ENCODE results near the gene RHOB. TPM values are rescaled to one million over a fixed set of nuclear protein-coding genes. Genes with fewer than 3 reads are reported as not detected.

Gene RHOB
- total and polyA plus RNA-seq, 4 experiments from 2014 or later: 0.68 to 8.9 (median 4.4) TPM

DNA sequence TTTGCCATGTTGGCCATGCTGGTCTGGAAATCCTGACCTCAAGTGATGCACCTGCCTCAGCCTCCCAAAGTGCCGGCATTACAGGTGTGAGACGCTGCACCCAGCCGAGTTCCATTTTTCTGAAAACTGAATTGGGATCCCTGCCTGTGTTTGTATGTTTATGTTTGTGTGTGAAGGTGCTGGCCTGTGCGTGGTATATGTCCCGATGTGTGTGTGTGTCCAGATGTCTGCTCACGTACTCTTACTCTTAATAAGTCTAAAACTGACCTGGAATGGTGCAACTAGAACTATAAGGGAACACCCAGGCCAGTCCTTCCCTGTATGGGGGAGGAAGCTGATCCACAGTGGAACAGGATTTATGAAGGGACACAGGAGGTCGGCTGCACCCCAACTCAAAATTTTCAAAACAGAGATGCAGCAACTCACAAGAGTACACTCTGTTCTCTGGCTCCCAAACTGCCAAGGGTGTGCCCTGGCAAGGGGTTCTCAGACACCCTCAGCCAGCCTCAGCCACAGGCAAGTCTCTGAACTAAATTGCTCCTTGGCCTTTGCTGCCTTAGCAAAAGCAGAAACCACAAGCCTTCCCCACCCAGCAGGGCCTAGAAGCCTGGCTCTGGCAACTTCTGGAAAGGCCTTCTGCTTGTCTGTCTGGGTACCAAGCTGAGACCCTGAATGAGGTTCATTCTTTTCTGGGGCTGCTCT, 36.5 kb downstream of the RHOB start:
- no peaks in the 10 kb centered on the region for H3K36me3 ChIP-seq (ENCODE audit: insufficient read depth, low read length)
- H3K4me3 Mint-ChIP-seq: no peak overlapping the region
- no peaks in the 10 kb centered on the region for H3K9me3 ChIP-seq (ENCODE audit: control insufficient read depth in 1 of 2, low read length in 2 of 2)
- H3K4me1 Mint-ChIP-seq: no peaks in the 10 kb centered on the region
- intact Hi-C loops (cut with micrococcal nuclease): no loop called here
- ChIA-PET CTCF (ENCODE audit: partially characterized antibody) (no interaction called here), POLR2A (ENCODE audit: partially characterized antibody) (no interaction called here)
- no peaks in the 10 kb centered on the region for H3K9me3 Mint-ChIP-seq
- H3K27ac Mint-ChIP-seq: no peak overlapping the region
- H3K27me3 Mint-ChIP-seq: peaks cover 1 to 2% of the 10 kb centered on the region in 2 donors
- no peak for DNase-seq
- no peak overlapping the region for H3K27ac ChIP-seq (ENCODE audit: low read depth, low read length)
- no peaks in the 10 kb centered on the region for H3K36me3 Mint-ChIP-seq
- no peak overlapping the region for H3K4me3 ChIP-seq (ENCODE audit: low read length in 2 of 2)
- H3K4me1 ChIP-seq (ENCODE audit: insufficient read depth, low read length): no peaks in the 10 kb centered on the region
- H3K27me3 ChIP-seq (ENCODE audit: insufficient read depth, low read length): no peaks in the 10 kb centered on the region

DNA sequence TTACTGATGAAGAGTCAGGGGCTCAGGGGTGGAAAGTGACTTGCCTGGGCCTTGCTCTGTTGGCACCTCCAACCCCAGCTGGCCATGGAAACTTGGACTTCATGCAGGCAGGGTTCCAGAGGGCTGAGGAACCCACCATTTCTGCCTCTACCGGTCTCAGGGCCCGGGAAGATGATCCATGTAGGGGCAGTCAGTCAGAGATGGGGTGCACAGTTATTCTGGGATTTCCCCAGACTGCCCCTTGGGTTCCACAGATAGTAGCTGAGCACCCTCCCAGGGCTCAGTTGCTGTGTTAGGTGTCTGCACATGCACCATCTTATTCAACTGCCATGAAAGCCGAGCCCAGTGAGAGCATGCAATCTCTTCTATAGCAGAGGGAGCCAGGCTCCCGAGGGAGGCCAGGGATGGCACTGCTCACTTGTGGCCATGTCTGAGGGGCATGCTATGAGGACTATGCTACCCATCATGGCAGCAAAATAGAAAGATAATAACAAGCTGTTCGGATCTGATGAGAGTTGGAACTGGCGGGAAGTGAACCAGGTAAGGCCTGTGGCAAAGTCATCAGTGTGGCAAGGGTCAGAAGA, 37.3 kb downstream of the RHOB start:
- no peaks in the 10 kb centered on the region for H3K9me3 ChIP-seq (ENCODE audit: control insufficient read depth in 1 of 2, low read length in 2 of 2)
- CTCF ChIA-PET (ENCODE audit: partially characterized antibody): no interaction called here
- Mint-ChIP-seq H3K4me3 (no peak overlapping the region), H3K9me3 (no peaks in the 10 kb centered on the region), H3K27me3 (peaks cover 0 to 1% of the 10 kb centered on the region in 2 donors), H3K36me3 (no peaks in the 10 kb centered on the region), H3K27ac (no peak overlapping the region), H3K4me1 (no peaks in the 10 kb centered on the region)
- DNase-seq: no peak
- H3K36me3 ChIP-seq (ENCODE audit: insufficient read depth, low read length): no peaks in the 10 kb centered on the region
- no peak overlapping the region for H3K4me3 ChIP-seq (ENCODE audit: low read length in 2 of 2)
- H3K27me3 ChIP-seq (ENCODE audit: insufficient read depth, low read length): no peaks in the 10 kb centered on the region
- no peaks in the 10 kb centered on the region for H3K4me1 ChIP-seq (ENCODE audit: insufficient read depth, low read length)
- H3K27ac ChIP-seq (ENCODE audit: low read depth, low read length): no peak overlapping the region
- intact Hi-C loops (cut with micrococcal nuclease): no loop called here
- POLR2A ChIA-PET (ENCODE audit: partially characterized antibody): no interaction called here

DNA sequence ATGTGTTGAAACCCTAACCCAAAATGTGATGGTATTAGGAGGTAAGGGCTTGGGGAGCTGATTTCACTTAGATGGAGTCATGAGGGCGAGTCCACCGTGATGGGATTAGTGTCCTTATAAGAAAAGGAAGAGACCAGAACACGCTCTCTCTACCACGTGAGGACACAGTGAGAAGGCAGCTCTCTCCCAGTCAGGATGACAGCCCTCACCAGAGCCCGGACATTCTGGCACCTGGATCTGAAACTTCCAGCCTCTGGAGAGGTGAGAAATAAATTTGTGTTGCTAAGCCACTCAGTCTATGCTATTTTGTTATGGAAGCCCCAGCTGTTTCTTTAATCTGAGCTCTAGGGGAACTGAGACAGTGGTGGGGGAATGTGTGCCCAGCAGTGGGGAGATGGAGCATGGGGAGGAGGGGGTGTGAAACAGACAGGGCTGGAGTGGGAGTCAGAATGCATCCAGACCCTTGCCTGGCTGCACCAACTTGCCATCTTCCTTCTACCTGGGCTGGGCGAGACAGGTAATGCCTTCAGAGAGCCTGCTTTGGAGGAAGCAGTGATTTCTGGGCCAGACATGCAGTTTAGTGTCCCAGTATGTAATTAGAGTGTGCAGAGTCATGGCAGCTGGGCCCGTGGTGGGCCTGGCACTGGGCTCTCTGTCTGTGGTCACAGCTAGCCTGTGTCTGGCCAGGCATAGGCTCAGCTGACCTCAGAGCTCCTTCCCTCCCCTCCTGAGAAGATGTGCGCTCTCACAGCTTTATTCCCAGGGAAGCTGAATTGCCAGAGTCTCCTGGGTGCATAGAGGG, 38.1 kb downstream of the RHOB start:
- Histone ChIP-seq H3K4me3 (ENCODE audit: low read length in 2 of 2) (no peak overlapping the region), H3K27me3 (ENCODE audit: insufficient read depth, low read length) (no peaks in the 10 kb centered on the region), H3K9me3 (ENCODE audit: control insufficient read depth in 1 of 2, low read length in 2 of 2) (no peaks in the 10 kb centered on the region), H3K4me1 (ENCODE audit: insufficient read depth, low read length) (no peaks in the 10 kb centered on the region), H3K27ac (ENCODE audit: low read depth, low read length) (no peak overlapping the region), H3K36me3 (ENCODE audit: insufficient read depth, low read length) (no peaks in the 10 kb centered on the region)
- ChIA-PET POLR2A (ENCODE audit: partially characterized antibody) (no interaction called here), CTCF (ENCODE audit: partially characterized antibody) (no interaction called here)
- no peak overlapping the region for H3K4me3 Mint-ChIP-seq
- H3K27me3 Mint-ChIP-seq: peaks cover 0 to 1% of the 10 kb centered on the region in 2 donors
- no peak for DNase-seq
- no peak overlapping the region for H3K27ac Mint-ChIP-seq
- H3K36me3 Mint-ChIP-seq: no peaks in the 10 kb centered on the region
- no peaks in the 10 kb centered on the region for H3K9me3 Mint-ChIP-seq
- intact Hi-C loops (cut with micrococcal nuclease): no loop called here
- no peaks in the 10 kb centered on the region for H3K4me1 Mint-ChIP-seq

DNA sequence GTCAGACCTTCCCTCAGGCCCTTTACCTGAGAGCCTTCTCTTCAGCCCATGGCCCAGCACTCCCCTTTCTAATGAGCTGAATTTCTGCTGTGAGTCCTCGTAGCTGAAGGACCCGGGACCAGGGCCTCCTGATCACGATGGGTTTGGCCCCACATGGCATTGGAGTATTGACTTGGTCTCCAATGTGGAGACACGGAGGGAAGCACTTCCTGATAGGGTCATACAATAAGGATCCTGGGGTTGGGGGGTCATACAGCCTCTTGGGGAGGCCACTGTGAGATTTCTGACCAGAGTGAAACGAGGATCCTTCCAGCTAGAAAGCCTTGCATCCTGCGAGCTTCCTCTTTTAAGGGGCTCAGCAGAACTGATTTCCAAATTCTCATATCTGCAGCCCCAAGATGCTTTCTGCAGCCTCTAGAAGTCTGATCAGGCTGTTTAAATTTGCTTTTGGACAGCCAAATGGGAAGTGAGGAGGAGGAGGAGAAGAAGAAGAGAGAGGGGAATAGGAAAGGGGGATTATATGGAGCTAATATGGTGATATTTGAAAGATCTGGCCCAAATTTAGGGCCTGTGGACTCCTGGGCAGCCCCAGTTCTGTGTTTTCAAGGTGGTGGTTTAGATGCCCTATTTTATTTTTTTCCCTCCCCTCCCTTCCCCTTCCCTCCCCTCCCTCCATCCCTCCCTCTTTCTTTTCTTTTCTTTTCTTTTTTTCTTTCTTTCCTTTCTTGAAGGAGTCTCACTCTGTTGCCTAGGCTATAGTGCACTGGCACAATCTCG, 38.9 kb downstream of the RHOB start:
- no peaks in the 10 kb centered on the region for H3K36me3 Mint-ChIP-seq
- Histone ChIP-seq H3K9me3 (ENCODE audit: control insufficient read depth in 1 of 2, low read length in 2 of 2) (no peaks in the 10 kb centered on the region), H3K36me3 (ENCODE audit: insufficient read depth, low read length) (no peaks in the 10 kb centered on the region), H3K27me3 (ENCODE audit: insufficient read depth, low read length) (no peaks in the 10 kb centered on the region), H3K4me1 (ENCODE audit: insufficient read depth, low read length) (no peaks in the 10 kb centered on the region), H3K4me3 (ENCODE audit: low read length in 2 of 2) (no peak overlapping the region), H3K27ac (ENCODE audit: low read depth, low read length) (no peak overlapping the region)
- no peaks in the 10 kb centered on the region for H3K4me1 Mint-ChIP-seq
- intact Hi-C loops (cut with micrococcal nuclease): no loop called here
- peaks cover 0 to 1% of the 10 kb centered on the region in 2 donors for H3K27me3 Mint-ChIP-seq
- no peak overlapping the region for H3K4me3 Mint-ChIP-seq
- ChIA-PET POLR2A (ENCODE audit: partially characterized antibody) (no interaction called here), CTCF (ENCODE audit: partially characterized antibody) (no interaction called here)
- no peaks in the 10 kb centered on the region for H3K9me3 Mint-ChIP-seq
- DNase-seq: no peak
- H3K27ac Mint-ChIP-seq: no peak overlapping the region

DNA sequence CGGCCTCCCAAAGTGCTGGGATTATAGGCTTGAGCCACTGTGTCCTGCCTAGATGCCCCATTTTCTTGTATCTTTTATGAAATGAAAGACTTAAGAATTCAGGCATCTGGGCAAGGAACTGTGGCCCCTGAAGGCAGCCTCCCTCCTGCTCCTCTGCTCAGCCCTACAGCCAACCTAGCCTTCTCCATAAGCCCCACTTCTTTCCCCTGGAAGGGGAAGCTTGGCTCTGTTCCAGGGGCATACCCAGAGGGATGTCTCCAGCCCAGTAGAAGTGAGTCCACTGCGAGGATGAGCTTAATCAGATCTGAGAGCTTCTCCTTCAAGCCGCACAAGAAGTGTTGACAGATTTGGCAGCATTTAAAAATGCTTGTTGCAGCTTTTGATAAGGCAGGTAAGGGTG, 39.7 kb downstream of the RHOB start:
- Mint-ChIP-seq H3K9me3 (no peaks in the 10 kb centered on the region), H3K27me3 (peaks cover 0 to 1% of the 10 kb centered on the region in 2 donors), H3K36me3 (no peaks in the 10 kb centered on the region), H3K27ac (no peak overlapping the region), H3K4me1 (no peaks in the 10 kb centered on the region), H3K4me3 (no peak overlapping the region)
- ChIA-PET CTCF (ENCODE audit: partially characterized antibody) (no interaction called here), POLR2A (ENCODE audit: partially characterized antibody) (no interaction called here)
- DNase-seq: no peak
- no peaks in the 10 kb centered on the region for H3K9me3 ChIP-seq (ENCODE audit: control insufficient read depth in 1 of 2, low read length in 2 of 2)
- no peaks in the 10 kb centered on the region for H3K4me1 ChIP-seq (ENCODE audit: insufficient read depth, low read length)
- no peaks in the 10 kb centered on the region for H3K27me3 ChIP-seq (ENCODE audit: insufficient read depth, low read length)
- no peak overlapping the region for H3K27ac ChIP-seq (ENCODE audit: low read depth, low read length)
- no peaks in the 10 kb centered on the region for H3K36me3 ChIP-seq (ENCODE audit: insufficient read depth, low read length)
- intact Hi-C loops (cut with micrococcal nuclease): no loop called here
- no peak overlapping the region for H3K4me3 ChIP-seq (ENCODE audit: low read length in 2 of 2)

DNA sequence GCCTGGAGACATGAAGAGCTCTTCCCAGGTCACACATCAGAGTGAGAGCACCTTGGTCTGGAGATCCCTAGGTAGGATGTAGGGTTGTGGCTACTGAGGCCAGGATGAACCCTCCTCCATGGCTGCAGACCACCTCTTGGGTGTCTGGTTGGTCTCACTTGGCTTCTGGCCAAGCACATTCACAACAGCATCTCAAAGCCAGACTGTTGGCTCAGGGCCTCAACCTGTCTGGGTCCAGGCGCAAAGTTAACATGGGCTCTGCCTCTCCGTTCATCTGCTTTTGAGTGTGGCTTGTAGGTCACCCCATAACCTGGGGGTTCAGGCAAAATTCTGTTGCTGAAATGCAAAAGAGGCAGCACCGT, 40.1 kb downstream of the RHOB start:
- no peaks in the 10 kb centered on the region for H3K4me1 ChIP-seq (ENCODE audit: insufficient read depth, low read length)
- no peak overlapping the region for H3K27ac ChIP-seq (ENCODE audit: low read depth, low read length)
- no peak for DNase-seq
- H3K4me3 ChIP-seq (ENCODE audit: low read length in 2 of 2): no peak overlapping the region
- ChIA-PET CTCF (ENCODE audit: partially characterized antibody) (no interaction called here), POLR2A (ENCODE audit: partially characterized antibody) (no interaction called here)
- Mint-ChIP-seq H3K9me3 (no peaks in the 10 kb centered on the region), H3K27me3 (peaks cover 0 to 1% of the 10 kb centered on the region in 2 donors), H3K36me3 (no peaks in the 10 kb centered on the region), H3K4me1 (no peaks in the 10 kb centered on the region), H3K4me3 (no peak overlapping the region), H3K27ac (no peak overlapping the region)
- H3K36me3 ChIP-seq (ENCODE audit: insufficient read depth, low read length): no peaks in the 10 kb centered on the region
- no peaks in the 10 kb centered on the region for H3K27me3 ChIP-seq (ENCODE audit: insufficient read depth, low read length)
- intact Hi-C loops (cut with micrococcal nuclease): no loop called here
- no peaks in the 10 kb centered on the region for H3K9me3 ChIP-seq (ENCODE audit: control insufficient read depth in 1 of 2, low read length in 2 of 2)

DNA sequence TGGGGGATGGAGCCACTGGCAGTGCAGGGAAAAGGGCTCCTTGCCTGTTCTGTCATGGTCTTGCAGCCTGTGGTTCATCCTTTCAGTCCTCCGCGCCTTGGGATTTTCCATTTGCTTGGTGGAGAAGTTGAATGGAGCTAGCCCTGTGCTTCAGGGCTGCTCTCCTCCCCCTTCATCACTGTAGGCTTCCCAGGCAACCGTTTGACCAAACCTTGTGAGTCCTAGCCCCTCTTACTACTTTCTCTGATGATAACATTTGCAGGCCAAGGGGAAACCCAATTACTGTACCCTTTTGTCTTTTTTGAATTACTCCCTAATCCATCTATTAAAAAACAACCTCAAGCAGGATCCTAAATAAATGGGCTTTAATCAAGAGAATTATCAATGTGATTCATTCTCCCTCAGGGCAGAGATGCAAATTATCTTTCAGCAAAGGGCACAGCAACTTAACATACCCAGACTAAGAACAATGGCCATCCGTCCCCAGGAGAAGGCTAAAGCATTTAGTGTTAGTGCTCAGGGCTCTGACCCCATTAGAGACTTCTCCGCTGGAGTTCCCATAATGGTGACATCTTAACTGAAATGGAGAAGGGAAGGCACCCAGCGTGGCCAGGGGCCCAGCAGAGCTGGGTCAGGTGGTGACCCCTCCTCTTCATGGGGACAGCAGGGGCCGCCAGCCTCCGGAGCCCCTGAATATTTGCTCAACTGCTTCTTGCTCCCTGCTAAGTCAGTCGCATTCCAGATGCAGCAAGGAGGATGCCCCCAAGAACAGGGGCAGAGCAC, 40.7 kb downstream of the RHOB start:
- H3K9me3 Mint-ChIP-seq: no peaks in the 10 kb centered on the region
- no peak overlapping the region for H3K27ac Mint-ChIP-seq
- Histone ChIP-seq H3K27ac (ENCODE audit: low read depth, low read length) (no peak overlapping the region), H3K4me1 (ENCODE audit: insufficient read depth, low read length) (no peaks in the 10 kb centered on the region), H3K27me3 (ENCODE audit: insufficient read depth, low read length) (no peaks in the 10 kb centered on the region), H3K9me3 (ENCODE audit: control insufficient read depth in 1 of 2, low read length in 2 of 2) (no peaks in the 10 kb centered on the region), H3K4me3 (ENCODE audit: low read length in 2 of 2) (no peak overlapping the region), H3K36me3 (ENCODE audit: insufficient read depth, low read length) (no peaks in the 10 kb centered on the region)
- no peak for DNase-seq
- CTCF ChIA-PET (ENCODE audit: partially characterized antibody): no interaction called here
- intact Hi-C loops (cut with micrococcal nuclease): no loop called here
- POLR2A ChIA-PET (ENCODE audit: partially characterized antibody): no interaction called here
- no peaks in the 10 kb centered on the region for H3K36me3 Mint-ChIP-seq
- H3K27me3 Mint-ChIP-seq: no peaks in the 10 kb centered on the region
- no peak overlapping the region for H3K4me3 Mint-ChIP-seq
- H3K4me1 Mint-ChIP-seq: no peaks in the 10 kb centered on the region

All from CD4-positive, alpha-beta memory T cell (primary cell).